Measurements from ENCODE around the gene S100A16. TPM values are rescaled to one million over a fixed set of nuclear protein-coding genes. Genes with fewer than 3 reads are reported as not detected.
"Not testable (repeated sequence)": the region's sequence is repeated elsewhere in the genome, so short reads cannot be mapped to it uniquely, and the experiment has no call there.

S100A16 gene
- total RNA-seq, 1 donor from 2014 or later = 42.2 TPM

DNA sequence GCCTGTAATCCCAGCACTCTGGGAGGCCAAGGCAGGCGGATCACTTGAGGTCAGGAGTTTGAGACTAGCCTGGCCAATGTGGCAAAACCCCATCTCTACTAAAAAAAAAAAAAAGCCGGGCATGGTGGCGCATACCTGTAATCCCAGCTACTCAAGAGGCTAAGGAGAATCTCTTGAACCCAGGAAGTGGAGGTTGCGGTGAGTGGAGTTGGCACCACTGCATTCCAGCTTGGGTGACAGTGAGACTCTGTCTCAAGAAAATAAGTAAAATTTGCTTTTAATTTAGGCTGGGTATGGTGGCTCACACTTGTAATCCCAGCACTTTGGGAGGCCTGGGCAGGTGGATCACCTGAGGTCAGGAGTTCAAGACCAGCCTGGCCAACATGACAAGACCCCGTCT is 27.3 kb upstream of the S100A16 start:
- intact Hi-C loops (cut with micrococcal nuclease); DNase-seq; ATAC-seq: not testable (repeated sequence)

GRCh38 chr1:153639280-153639679 is 26.3 kb upstream of the S100A16 start:
- DNase-seq = peak; percentile 44
- ATAC-seq = peak; percentile 79
- intact Hi-C loops (cut with micrococcal nuclease) = no loop called here

- ATAC-seq (no peak), DNase-seq (no peak)
- intact Hi-C loops (cut with micrococcal nuclease) = no loop called here
Observed at GRCh38 chr1:153638261-153638660, 25.3 kb upstream of the S100A16 start.

- intact Hi-C loops (cut with micrococcal nuclease) = no loop called here
- no peak for ATAC-seq
Observed at GRCh38 chr1:153636312-153636711, 23.4 kb upstream of the S100A16 start.

GRCh38 chr1:153635872-153636271 is 22.9 kb upstream of the S100A16 start:
- no peak for ATAC-seq
- DNase-seq = no peak
- intact Hi-C loops (cut with micrococcal nuclease) = no loop called here

More at GRCh38 chr1:153636312-153636711, 23.4 kb upstream of the S100A16 start:
- no peak for DNase-seq

- peak; percentile 90 for ATAC-seq
- intact Hi-C loops (cut with micrococcal nuclease) = no loop called here
Observed at GRCh38 chr1:153633754-153634665, 21.1 kb upstream of the S100A16 start, which contains the start of gene CHTOP. Gene CHTOP (plus strand): TSS chr1:153634066. CDS start chr1:153636589, 2,523 bp downstream.

GRCh38 chr1:153633161-153633753 is 20.3 kb upstream of the S100A16 start:
- intact Hi-C loops (cut with micrococcal nuclease) = no loop called here
- DNase-seq = no peak
- peak; percentile 28 for ATAC-seq

More at GRCh38 chr1:153633754-153634665, 21.1 kb upstream of the S100A16 start, which contains the start of gene CHTOP:
- peak; percentile 98 for DNase-seq

DNA sequence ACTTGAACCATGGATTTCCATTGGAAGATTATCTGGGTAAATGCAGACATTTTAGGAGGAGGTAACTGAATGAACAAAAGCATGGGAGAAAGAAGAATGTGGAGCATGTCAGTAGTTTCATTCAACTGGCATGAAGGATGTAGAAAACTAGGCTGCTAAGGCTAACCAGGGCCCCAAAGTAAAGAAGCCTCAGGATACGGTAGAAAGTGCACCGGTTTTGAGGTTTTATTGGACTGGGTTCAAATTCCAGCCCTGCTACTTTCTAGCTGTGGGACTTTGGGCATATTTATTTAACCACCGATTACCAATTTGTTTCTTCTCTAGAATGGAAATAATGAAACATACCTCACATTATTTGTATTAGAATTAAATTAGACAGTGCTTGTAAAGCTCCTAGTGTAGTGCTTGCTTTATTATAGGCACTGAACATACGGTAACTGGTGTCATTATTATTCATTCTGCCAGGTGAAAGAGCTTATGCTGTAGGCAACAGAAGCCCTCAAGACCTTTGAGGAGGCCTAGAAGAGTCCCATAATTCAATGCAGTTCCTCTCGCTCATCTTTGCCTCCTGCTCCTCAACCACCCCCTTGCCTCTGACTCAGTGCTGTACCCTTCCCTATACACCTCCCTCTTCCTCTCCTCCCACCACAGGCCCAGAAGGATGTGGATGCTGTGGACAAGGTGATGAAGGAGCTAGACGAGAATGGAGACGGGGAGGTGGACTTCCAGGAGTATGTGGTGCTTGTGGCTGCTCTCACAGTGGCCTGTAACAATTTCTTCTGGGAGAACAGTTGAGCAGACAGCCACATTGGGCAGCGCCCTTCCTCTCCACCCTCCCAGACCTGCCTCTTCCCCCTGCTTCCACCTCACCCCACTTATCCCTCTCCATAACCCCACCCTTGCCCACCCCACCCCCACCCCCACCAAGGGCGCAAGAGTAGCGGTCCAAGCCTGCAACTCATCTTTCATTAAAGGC is 18.4 kb upstream of the S100A16 start:
- no peak for ATAC-seq
- DNase-seq = no peak
- intact Hi-C loops (cut with micrococcal nuclease) = no loop called here

DNA sequence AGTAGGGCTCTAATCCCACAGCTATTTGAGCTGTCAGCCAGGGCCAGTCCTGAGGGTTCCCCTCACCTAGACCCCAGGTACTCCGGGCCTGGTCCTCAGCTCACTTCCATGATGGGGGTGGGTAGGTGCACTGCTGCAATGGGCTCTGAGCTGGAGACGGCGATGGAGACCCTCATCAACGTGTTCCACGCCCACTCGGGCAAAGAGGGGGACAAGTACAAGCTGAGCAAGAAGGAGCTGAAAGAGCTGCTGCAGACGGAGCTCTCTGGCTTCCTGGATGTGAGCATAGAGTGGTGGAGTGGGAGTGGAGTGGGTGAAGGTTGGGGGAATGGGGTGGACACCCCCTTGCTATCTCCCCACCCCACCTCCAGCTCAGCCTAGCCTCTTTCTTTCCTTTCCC is 17.4 kb upstream of the S100A16 start:
- DNase-seq = no peak
- ATAC-seq = no peak
- intact Hi-C loops (cut with micrococcal nuclease) = no loop called here

- peak; percentile 50 for ATAC-seq
- DNase-seq = peak; percentile 83
- intact Hi-C loops (cut with micrococcal nuclease) = no loop called here
Observed at GRCh38 chr1:153629971-153630370, 17.0 kb upstream of the S100A16 start.

- ATAC-seq = no peak
Observed at GRCh38 chr1:153629343-153629665, 16.4 kb upstream of the S100A16 start.

GRCh38 chr1:153628638-153629342 is 15.9 kb upstream of the S100A16 start:
- DNase-seq = no peak
- intact Hi-C loops (cut with micrococcal nuclease) = no loop called here
- no peak for ATAC-seq

More at GRCh38 chr1:153629343-153629665, 16.4 kb upstream of the S100A16 start:
- no peak for DNase-seq
- intact Hi-C loops (cut with micrococcal nuclease) = no loop called here

- ATAC-seq (peak; percentile 59), DNase-seq (peak; percentile 82)
- intact Hi-C loops (cut with micrococcal nuclease) = no loop called here
Observed at GRCh38 chr1:153627715-153628626, 15.0 kb upstream of the S100A16 start, which contains the start of gene S100A1. Gene S100A1 (plus strand): TSS chr1:153628434. CDS start chr1:153630522, 2,088 bp downstream.

DNA sequence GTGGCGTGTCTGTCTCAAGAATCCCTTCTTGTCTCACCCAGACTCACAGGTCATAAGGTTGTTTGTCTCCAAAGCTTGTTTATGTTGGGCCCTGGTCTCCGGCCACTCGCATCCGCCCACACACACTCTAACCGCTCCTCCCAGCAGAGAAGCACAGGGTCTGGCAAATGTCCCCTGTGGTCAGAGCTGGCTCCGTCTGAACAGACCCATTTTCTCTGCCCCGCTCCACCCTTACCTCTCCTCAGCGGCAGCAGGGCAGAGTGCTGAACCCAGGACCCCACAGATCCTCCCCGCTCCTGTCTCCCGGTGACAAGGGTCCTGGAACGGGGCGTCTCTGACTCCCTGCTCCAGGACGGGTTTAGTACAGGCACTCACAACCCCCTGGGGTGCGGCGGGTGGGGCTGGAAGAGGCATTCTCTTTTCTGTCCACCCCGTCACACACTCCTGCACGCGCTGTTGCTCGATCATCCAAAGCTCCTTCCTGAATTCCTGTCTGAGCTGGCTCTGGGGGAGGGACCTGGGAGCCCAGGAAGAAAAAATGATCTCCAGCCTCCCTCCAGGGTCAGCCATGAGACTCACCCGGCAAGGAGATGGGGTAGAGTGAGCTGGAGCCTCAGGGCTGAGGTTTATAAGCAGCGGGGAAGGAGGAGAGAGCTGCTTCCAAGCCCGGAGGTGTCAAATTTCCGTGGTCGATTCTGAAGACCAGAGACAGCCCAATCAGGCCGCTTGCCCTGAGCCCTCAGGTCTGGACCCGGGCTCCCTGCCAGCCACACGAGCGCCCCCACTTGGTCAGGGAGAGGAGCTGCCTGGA is 14.2 kb upstream of the S100A16 start, which contains the start of gene S100A13:
S100A13 (minus strand) TSS at position 602 of the 811 bp plus-strand sequence. CDS start 1,033 bp downstream, outside the sequence.
- DNase-seq (peak; percentile 85), ATAC-seq (peak; percentile 67)
- intact Hi-C loops (cut with micrococcal nuclease) = no loop called here

GRCh38 chr1:153626477-153626903 is 13.6 kb upstream of the S100A16 start:
- DNase-seq (no peak), ATAC-seq (no peak)
- intact Hi-C loops (cut with micrococcal nuclease) = no loop called here

DNA sequence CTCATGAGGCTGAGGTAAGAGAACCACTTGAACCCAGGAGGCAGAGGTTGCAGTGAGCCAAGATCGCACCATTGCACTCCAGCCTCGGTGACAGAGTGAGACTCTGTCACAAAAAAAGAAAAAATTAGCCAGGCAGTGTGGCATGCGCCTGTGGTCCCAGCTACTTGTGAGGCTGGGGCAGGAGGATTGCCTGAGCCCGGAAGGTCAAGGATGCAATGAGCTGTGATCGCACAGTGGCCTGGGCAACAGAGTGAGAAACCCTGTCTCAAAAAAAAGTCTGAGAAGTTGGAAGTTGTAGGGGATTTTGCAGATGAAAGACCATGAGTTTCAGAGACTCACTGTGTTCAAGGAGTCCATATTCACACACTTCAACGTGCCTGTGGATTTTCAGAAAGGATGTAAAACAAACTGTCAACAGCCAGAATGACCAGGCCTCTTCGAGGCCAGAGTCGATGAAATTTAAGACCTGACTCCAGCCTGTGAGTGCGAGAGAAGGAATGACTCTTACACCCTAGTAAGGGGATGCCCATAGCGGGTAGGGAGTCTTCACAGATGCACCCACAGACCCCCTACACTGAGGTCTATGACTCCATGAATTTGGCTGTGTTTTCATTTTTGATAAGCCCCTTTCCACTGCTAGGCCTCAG is 12.2 kb upstream of the S100A16 start:
- intact Hi-C loops (cut with micrococcal nuclease) = no loop called here
- ATAC-seq = no peak
- no peak for DNase-seq
